Breast epithelium (tissue), 3 donors: Measurements from ENCODE around the gene ERI2.

Experiments
- POLR2A ChIP-seq: fragments of 450-650 bp; IDR thresholded peaks from one replicate; pipeline ENCODE4 v1.6.1; 2016; ENCODE audit warnings: antibody characterized with exemption, mild to moderate bottlenecking, moderate library complexity
- POLR2AphosphoS5 ChIP-seq, 3 donors: sonication (generic); formaldehyde crosslinking; IDR thresholded peaks; one replicate each; pipeline ENCODE4 v1.6.1; 2017; ENCODE audit warnings: antibody characterized with exemption in 3 of 3
- TF ChIP-seq, protein P1 (sequence below), 3 donors: fragments of 450-650 bp; IDR thresholded peaks; one replicate each; pipeline ENCODE4 v1.5.1; 2016 to 2017; ENCODE audit warnings: antibody characterized with exemption in 3 of 3, mild to moderate bottlenecking in 3 of 3, moderate library complexity in 3 of 3

DNA sequence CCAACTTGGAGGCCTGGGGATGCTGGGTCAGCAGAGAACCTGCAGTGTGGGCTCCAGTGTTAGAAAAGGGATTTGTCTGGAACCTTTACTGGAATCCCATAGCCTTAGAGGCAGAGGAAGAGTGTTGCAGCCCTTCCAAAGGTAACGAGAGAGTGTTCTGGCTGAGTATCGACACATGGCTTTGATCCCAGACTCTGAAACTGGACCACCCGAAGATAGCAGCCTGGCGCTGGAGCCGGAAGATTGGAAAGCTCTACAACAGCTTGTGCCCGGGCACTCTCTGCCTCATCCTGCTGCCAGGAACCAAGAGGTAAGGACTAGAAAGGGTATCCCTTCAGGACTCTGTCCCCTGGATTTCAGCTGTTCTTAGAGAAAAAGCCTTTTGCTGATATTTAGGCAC, 39.8 kb upstream of the ERI2 start:
- TF ChIP-seq POLR2AphosphoS5 (IDR thresholded peaks at IDR 0.05): no peak
- TF ChIP-seq, protein P1, sequence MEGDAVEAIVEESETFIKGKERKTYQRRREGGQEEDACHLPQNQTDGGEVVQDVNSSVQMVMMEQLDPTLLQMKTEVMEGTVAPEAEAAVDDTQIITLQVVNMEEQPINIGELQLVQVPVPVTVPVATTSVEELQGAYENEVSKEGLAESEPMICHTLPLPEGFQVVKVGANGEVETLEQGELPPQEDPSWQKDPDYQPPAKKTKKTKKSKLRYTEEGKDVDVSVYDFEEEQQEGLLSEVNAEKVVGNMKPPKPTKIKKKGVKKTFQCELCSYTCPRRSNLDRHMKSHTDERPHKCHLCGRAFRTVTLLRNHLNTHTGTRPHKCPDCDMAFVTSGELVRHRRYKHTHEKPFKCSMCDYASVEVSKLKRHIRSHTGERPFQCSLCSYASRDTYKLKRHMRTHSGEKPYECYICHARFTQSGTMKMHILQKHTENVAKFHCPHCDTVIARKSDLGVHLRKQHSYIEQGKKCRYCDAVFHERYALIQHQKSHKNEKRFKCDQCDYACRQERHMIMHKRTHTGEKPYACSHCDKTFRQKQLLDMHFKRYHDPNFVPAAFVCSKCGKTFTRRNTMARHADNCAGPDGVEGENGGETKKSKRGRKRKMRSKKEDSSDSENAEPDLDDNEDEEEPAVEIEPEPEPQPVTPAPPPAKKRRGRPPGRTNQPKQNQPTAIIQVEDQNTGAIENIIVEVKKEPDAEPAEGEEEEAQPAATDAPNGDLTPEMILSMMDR (IDR thresholded peaks at IDR 0.05): no peak
- TF ChIP-seq POLR2A: no peak
